IgD-negative memory B cell (primary cell): ENCODE results near the gene TSPYL4. TPM values are rescaled to one million over a fixed set of nuclear protein-coding genes. Genes with fewer than 3 reads are reported as not detected.

Experiments used
- H3K27ac Mint-ChIP-seq, 3 donors: one replicate each; pipeline ENCODE4 v1.8.0; 2020 to 2022; ENCODE audit warnings: mild to moderate bottlenecking in 3 of 3, mixed read lengths in 3 of 3, moderate library complexity in 1 of 3
- H3K27me3 Mint-ChIP-seq: one replicate; pipeline ENCODE4 v1.8.0; 2021; ENCODE audit warnings: mixed read lengths
- H3K36me3 Mint-ChIP-seq: one replicate; pipeline ENCODE4 v1.8.0; 2020; ENCODE audit warnings: mild to moderate bottlenecking, mixed read lengths
- H3K4me1 Mint-ChIP-seq, 3 donors: one replicate each; pipeline ENCODE4 v1.8.0; 2020 to 2022; ENCODE audit warnings: mixed read lengths in 3 of 3, mild to moderate bottlenecking in 1 of 3
- H3K4me3 Mint-ChIP-seq, 4 donors: one replicate each; pipeline ENCODE4 v1.8.0; 2020 to 2022; ENCODE audit warnings: mild to moderate bottlenecking in 4 of 4, mixed read lengths in 4 of 4, moderate library complexity in 3 of 4
- H3K9me3 Mint-ChIP-seq, 3 donors: one replicate each; pipeline ENCODE4 v1.8.0; 2020 to 2021; ENCODE audit warnings: mixed read lengths in 3 of 3, mild to moderate bottlenecking in 1 of 3
- polyA plus RNA-seq: library from polyadenylated mRNA; unstranded; fragments of 300-500 nt; fragmentation: Illumina TruSeq; gene quantifications from one replicate; pipeline ENCODE4 v1.2.3, GENCODE V29; 2021

The TSPYL4 gene
- polyA plus RNA-seq, 1 donor from 2014 or later, result 9.8 TPM

DNA sequence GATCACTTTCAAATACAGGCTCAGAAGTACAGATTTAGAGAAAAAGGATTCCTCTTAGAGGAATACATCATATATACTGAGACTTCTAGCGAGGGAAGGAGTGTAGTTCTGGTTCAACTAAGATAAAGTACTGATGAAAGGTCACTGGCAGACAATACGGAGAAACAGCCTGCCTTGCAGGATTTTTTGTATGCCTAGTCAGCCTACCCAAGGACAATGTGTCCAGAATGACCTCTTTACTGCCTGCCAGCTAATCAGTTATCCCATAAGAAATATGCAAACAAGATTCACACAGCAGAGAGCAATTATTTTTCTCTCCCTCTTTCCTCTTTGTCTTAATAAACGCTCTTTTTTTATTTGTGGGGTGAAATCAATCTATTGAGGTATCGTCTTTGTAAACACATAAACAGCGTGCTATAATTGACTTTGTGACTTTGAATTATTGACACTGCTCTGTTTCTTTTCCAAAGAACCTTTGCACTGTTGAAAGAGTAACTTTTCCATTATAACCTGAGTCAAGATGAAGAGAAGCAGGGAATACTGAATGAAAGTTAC, 1.4 kb upstream of the TSPYL4 start:
- Mint-ChIP-seq H3K9me3 (no peaks in the 10 kb centered on the region), H3K36me3 (peaks cover 3% of the 10 kb centered on the region), H3K4me1 (peaks cover 20 to 25% (median 24%) of the 10 kb centered on the region in 3 donors), H3K4me3 (no peak overlapping the region), H3K27me3 (no peaks in the 10 kb centered on the region), H3K27ac (no peak overlapping the region)

DNA sequence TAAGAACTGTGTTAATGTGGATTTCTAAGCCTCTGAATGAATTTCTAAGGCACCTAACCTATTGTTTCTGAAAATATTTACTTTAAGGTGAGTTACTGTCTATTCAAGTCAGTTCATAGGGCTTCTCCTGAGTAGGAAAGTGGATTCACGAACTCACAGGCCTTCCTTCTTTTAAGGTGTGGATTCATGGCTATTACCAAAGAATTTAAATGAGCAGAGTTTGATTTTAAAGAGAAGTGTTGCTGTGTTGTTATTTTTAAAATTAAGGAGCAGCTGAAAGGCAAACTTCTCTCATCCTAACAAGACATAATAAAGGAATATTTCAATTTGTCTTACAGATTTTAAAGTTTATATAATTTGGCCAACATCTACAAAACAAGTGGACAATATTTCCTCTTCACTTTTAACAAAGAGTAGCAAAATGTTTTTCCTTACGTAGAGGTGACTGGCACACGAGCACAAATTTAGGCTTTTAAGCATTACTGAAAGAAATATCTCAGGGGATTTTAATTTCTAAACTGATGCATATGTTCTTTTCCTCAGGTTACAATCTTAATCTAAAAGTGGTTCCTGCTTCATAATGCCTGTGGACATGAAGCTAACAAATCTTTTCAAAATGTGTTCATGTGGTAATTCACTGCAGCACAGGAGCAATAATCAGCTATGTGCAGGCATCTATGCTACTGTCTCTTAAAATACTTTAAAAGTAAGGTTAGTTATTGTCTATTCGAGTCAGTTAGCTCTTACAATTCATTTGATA, 602 bp upstream of the TSPYL4 start:
- no peak overlapping the region for H3K27ac Mint-ChIP-seq
- H3K9me3 Mint-ChIP-seq, result no peaks in the 10 kb centered on the region
- peaks cover 25 to 27% (median 26%) of the 10 kb centered on the region in 3 donors for H3K4me1 Mint-ChIP-seq
- no peaks in the 10 kb centered on the region for H3K27me3 Mint-ChIP-seq
- peaks cover 3% of the 10 kb centered on the region for H3K36me3 Mint-ChIP-seq
- H3K4me3 Mint-ChIP-seq, result no peak overlapping the region

- peaks cover 3% of the 10 kb centered on the region for H3K36me3 Mint-ChIP-seq
- H3K9me3 Mint-ChIP-seq, result no peaks in the 10 kb centered on the region
- H3K27ac Mint-ChIP-seq, result no peak overlapping the region
- no peaks in the 10 kb centered on the region for H3K27me3 Mint-ChIP-seq
- peaks cover 29 to 37% (median 34%) of the 10 kb centered on the region in 3 donors for H3K4me1 Mint-ChIP-seq
- no peak overlapping the region for H3K4me3 Mint-ChIP-seq
Measured at GRCh38 chr6:116253188-116253504, 729 bp downstream of the TSPYL4 start.

GRCh38 chr6:116251568-116252384, 2.1 kb downstream of the TSPYL4 start:
- Mint-ChIP-seq H3K27ac (peak overlapping the region in 1 of 3 donors; percentile 57), H3K27me3 (no peaks in the 10 kb centered on the region), H3K36me3 (peaks cover 3% of the 10 kb centered on the region), H3K4me1 (peaks cover 32 to 34% (median 34%) of the 10 kb centered on the region in 3 donors), H3K9me3 (no peaks in the 10 kb centered on the region), H3K4me3 (peak overlapping the region in 2 of 4 donors; percentile 55 to 76)

GRCh38 chr6:116248577-116248976, 5.3 kb downstream of the TSPYL4 start:
- Mint-ChIP-seq H3K4me3 (peak overlapping the region in 2 of 4 donors; percentile 7 to 71), H3K27me3 (no peaks in the 10 kb centered on the region), H3K36me3 (peaks cover 3% of the 10 kb centered on the region), H3K4me1 (peaks cover 32 to 34% (median 34%) of the 10 kb centered on the region in 3 donors), H3K27ac (peak overlapping the region in 1 of 3 donors; percentile 1), H3K9me3 (no peaks in the 10 kb centered on the region)

GRCh38 chr6:116247285-116247684, 6.6 kb downstream of the TSPYL4 start:
- Mint-ChIP-seq H3K4me3 (no peak overlapping the region), H3K27ac (peak overlapping the region in 1 of 3 donors; percentile 87)

GRCh38 chr6:116246089-116246488, 7.8 kb downstream of the TSPYL4 start:
- Mint-ChIP-seq H3K27me3 (no peaks in the 10 kb centered on the region), H3K9me3 (no peaks in the 10 kb centered on the region), H3K4me3 (no peak overlapping the region), H3K27ac (no peak overlapping the region), H3K36me3 (no peaks in the 10 kb centered on the region), H3K4me1 (peaks cover 19 to 23% (median 21%) of the 10 kb centered on the region in 3 donors)

More at GRCh38 chr6:116247285-116247684, 6.6 kb downstream of the TSPYL4 start:
- H3K4me1 Mint-ChIP-seq, result peaks cover 30 to 32% (median 32%) of the 10 kb centered on the region in 3 donors
- H3K9me3 Mint-ChIP-seq, result no peaks in the 10 kb centered on the region
- H3K27me3 Mint-ChIP-seq, result no peaks in the 10 kb centered on the region
- peaks cover under 1% of the 10 kb centered on the region for H3K36me3 Mint-ChIP-seq

GRCh38 chr6:116244284-116244683, 9.6 kb downstream of the TSPYL4 start:
- Mint-ChIP-seq H3K4me3 (no peak overlapping the region), H3K27me3 (no peaks in the 10 kb centered on the region), H3K9me3 (no peaks in the 10 kb centered on the region), H3K36me3 (peaks cover 5% of the 10 kb centered on the region), H3K27ac (no peak overlapping the region), H3K4me1 (peaks cover 8 to 12% (median 8%) of the 10 kb centered on the region in 3 donors)

- peaks cover 5% of the 10 kb centered on the region for H3K36me3 Mint-ChIP-seq
- no peaks in the 10 kb centered on the region for H3K27me3 Mint-ChIP-seq
- H3K4me3 Mint-ChIP-seq, result no peak overlapping the region
- no peak overlapping the region for H3K27ac Mint-ChIP-seq
- H3K4me1 Mint-ChIP-seq, result no peaks in the 10 kb centered on the region
- H3K9me3 Mint-ChIP-seq, result no peaks in the 10 kb centered on the region
Measured at GRCh38 chr6:116239856-116240255, 14.0 kb downstream of the TSPYL4 start.

- Mint-ChIP-seq H3K4me1 (no peaks in the 10 kb centered on the region), H3K4me3 (no peak overlapping the region), H3K27ac (no peak overlapping the region), H3K9me3 (no peaks in the 10 kb centered on the region), H3K36me3 (peaks cover 5% of the 10 kb centered on the region), H3K27me3 (no peaks in the 10 kb centered on the region)
Measured at GRCh38 chr6:116239256-116239655, 14.6 kb downstream of the TSPYL4 start.

DNA sequence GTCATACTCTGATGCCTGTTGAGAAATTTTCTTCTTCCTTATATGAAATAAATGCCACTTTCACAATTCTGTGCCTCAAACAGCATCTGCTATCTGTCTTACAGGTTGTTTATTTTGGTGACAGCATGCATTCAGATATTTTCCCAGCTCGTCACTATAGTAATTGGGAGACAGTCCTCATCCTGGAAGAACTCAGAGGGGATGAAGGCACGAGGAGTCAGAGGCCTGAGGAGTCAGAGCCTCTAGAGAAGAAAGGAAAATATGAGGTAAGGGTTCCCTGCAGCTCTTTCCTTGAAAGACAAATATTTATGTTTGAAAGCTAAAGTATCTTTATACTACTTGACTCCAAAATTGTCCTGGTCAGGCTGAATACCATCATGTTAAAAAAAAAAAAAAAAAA, 15.8 kb downstream of the TSPYL4 start:
- H3K9me3 Mint-ChIP-seq, result no peaks in the 10 kb centered on the region
- H3K4me1 Mint-ChIP-seq, result no peaks in the 10 kb centered on the region
- no peak overlapping the region for H3K27ac Mint-ChIP-seq

DNA sequence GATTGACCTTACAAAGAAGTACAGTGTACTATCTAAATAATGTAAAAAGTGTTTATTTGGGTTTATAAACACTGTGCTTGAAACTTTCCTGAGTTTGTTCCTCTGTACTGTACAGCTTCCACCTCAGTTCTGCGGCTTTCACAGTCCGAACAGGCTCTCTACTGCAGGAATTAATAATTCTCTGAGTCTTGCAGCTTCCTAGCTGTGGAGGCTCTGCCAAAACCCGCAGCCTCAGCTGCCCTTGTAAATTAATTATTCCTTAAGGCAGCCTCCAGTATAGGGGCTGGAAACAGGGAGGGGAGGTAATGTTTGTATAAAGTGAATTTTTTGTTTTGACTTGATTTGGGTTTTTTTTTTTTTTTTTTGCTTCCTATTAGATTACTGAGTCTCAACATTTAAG, 19.2 kb downstream of the TSPYL4 start:
- Mint-ChIP-seq H3K4me3 (peak overlapping the region in 1 of 4 donors; percentile 47), H3K36me3 (peaks cover 6% of the 10 kb centered on the region), H3K4me1 (no peaks in the 10 kb centered on the region), H3K27me3 (no peaks in the 10 kb centered on the region), H3K27ac (no peak overlapping the region), H3K9me3 (no peaks in the 10 kb centered on the region)

More for the DNA sequence above, 15.8 kb downstream of the TSPYL4 start:
- Mint-ChIP-seq H3K4me3 (no peak overlapping the region), H3K36me3 (peaks cover 7% of the 10 kb centered on the region), H3K27me3 (no peaks in the 10 kb centered on the region)

- Mint-ChIP-seq H3K36me3 (peaks cover 5% of the 10 kb centered on the region), H3K27ac (no peak overlapping the region), H3K4me1 (no peaks in the 10 kb centered on the region), H3K4me3 (no peak overlapping the region), H3K9me3 (no peaks in the 10 kb centered on the region), H3K27me3 (no peaks in the 10 kb centered on the region)
Measured at GRCh38 chr6:116229287-116229913, 24.5 kb downstream of the TSPYL4 start.

DNA sequence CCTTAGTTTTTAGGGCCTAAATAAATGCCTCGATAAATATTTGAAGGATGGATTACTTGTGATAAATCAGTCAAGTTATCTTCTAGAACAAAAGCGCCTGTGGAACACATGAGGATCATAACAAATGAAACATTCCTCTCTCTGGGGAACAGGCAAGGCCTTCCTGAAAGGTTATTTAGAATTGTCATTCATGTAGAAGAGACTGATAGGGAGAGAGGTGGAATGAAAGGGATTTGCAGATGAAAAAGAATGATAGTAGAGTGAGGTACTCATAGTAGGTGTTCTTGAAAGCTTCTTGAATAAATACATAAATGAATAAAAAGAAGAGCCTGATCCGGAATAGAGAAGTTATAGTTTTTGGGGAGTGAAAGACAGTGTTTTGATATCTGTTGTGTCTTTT, 30.5 kb downstream of the TSPYL4 start:
- peaks cover 1% of the 10 kb centered on the region for H3K36me3 Mint-ChIP-seq
- H3K27ac Mint-ChIP-seq, result no peak overlapping the region
- H3K4me3 Mint-ChIP-seq, result no peak overlapping the region
- H3K4me1 Mint-ChIP-seq, result peaks cover 0 to 1% (median 0%) of the 10 kb centered on the region in 3 donors
- no peaks in the 10 kb centered on the region for H3K9me3 Mint-ChIP-seq
- no peaks in the 10 kb centered on the region for H3K27me3 Mint-ChIP-seq

GRCh38 chr6:116221911-116222310, 32.0 kb downstream of the TSPYL4 start:
- Mint-ChIP-seq H3K9me3 (no peaks in the 10 kb centered on the region), H3K4me1 (peaks cover 0 to 4% (median 4%) of the 10 kb centered on the region in 3 donors)

More at GRCh38 chr6:116221911-116222310, 32.0 kb downstream of the TSPYL4 start:
- no peaks in the 10 kb centered on the region for H3K27me3 Mint-ChIP-seq
- H3K36me3 Mint-ChIP-seq, result peaks cover 1% of the 10 kb centered on the region
- no peak overlapping the region for H3K4me3 Mint-ChIP-seq
- H3K27ac Mint-ChIP-seq, result no peak overlapping the region
